Stimulated activated CD8-positive, alpha-beta memory T cell treated with anti-CD3 and anti-CD28 coated beads, Interleukin-7, amount 100 ng/mL, for 4 hours (primary cell): ENCODE results near the gene GP1BA.

ENCODE experiments used
- DNase-seq, 2 donors: peaks; one replicate each; pipeline ENCODE4 v3.0.0-alpha.2; 2020; ENCODE audit warnings: low read depth in 2 of 2

GP1BA gene

DNA sequence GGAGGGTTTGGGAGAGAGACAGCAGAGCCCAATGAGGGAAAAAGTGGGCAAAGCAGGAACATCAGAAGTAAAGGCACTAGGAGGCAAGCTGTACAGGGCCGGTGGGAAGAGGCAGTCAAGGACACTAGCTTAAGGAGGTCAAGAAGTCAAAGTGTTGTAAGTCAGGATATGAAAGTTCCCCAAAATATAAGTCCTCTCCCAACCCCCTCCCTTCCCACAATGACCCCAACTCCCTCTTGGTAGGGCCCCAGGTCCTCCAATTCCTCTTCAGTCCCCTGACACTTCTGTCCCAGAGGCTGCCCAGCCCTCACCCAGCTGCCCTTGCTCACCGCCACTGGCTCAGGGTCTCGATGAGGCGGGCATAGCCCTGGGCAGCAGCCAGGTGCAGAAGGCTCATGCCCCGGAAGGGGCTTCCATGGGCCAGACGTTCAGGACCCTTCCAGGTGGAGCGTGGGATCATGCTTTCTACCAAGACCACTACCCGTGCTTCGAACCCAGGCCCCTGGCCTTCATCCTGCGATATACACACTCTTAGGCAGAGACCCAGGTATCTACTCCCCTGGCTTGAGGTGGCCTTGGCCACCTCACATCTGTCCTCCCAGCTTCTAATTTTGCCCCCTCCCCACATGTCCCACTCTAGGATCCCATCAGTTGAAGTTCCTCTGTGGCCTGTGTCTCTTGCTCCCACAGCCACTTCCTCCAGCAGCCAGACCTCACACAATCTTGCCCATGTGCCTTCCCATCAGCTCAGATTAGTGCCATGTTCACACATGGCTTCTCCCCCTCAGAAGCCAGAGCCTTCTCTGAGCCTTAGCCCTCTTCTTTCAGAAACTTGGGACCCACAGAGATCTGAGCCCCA, 41.4 kb downstream of the GP1BA start:
- no peak for DNase-seq

DNA sequence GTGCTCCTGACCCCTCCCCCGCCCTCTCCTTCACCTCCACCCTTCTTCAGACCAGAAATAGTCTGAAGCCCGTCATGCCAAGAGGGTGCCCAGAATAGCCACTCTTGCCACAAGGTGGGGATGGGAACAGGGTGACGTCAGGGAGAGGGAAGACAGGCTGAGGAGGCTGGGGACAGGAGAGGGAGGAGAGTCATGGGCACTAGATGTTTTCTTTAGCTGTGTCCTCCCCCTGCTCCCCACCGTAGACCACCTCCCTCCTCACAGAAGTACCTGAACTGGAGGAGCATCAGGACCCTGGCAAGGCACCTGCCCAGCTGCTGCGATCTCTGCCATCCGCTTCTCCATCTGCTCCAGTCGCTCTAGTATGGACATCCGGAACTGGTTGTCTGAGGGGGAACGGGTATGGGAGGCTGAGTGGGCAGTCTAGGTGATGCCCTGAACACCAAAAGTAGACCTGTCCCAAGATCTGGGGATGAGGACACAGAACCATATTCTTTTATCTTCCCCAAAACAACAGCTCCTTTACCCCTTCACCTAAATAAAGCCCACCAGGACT, 42.1 kb downstream of the GP1BA start:
- DNase-seq = no peak

DNA sequence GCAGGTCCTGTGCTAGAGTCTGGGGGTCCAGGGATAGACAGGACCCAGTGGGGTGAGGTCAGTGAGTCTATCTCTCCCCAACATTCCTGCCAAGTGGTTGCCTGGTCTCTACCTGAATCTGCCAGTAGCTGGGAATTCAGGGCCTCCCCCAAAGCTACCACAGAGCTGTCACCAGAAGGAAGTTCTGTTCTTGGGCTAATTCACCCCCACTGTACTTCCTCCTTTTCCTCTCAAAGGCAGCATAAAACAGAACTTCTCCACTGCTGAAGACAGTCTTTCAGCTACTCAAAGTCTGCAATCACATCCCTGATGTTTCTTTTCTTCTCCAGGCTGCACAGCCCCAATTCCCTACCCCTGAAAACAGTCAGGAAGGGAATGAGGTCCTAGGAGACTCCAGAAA, 46.6 kb downstream of the GP1BA start:
- DNase-seq = no peak

DNA sequence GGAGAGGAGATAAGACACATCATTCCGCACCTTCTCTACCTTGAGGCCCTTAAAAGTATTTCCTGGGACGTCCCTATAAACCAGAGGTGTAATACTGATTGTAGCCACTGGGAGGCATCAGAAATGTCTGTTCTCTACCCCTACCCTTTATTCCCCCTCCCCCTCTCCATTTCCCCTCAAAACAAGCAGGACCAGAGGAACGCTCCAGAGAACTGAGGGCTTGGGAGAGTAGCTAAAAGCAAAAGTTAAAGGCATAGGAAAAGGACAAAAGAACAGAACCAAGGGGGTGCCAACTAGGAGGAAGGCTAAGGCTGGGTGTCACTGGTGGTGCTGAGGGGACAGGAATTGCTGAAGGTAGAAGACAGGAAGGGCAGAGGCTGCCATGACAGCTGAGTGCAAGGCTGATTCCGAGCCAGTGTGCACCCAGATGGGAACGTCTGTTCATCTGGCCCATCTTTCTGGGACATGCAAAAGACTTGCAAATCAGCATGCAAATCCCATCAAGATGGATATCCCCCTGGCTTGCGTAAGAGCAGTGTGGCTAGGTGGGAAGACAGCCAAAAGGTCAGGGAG, 48.7 kb downstream of the GP1BA start:
- DNase-seq = no peak

DNA sequence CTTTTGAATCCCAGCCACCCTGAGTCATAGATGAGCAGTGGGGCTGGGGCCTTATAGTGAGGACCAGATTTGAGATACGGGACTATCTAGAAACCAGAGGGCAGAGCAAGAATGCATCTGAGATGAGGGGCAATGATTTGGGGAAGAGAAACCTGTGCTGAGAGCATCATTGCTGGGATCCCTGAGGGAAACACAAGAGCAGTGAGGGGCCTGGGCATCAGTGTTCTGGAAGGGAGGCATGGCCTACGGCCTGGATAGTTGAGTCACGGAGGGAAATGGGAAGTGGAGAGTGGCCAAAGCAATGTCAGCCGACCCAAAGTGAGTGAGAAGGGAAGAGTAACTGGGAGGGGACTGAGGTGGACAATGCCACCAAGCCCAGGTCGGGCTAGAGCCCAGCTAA, 50.2 kb downstream of the GP1BA start:
- no peak for DNase-seq
